SK-N-SH (cell line): ENCODE results near the gene ABAT. TPM values are rescaled to one million over a fixed set of nuclear protein-coding genes. Genes with fewer than 3 reads are reported as not detected.

ENCODE experiments used
- CTCF ChIA-PET: fragments of 300-600, 350-600 bp; formaldehyde crosslinking; extraction: SDS; loops from one replicate; lab custom pipeline; 2021; lab: Yijun Ruan, JAX
- POLR2A ChIA-PET: fragments of 350-600 bp; sonication (Branson Sonifier 250); formaldehyde crosslinking; extraction: SDS; loops from one replicate; lab custom pipeline; 2020; ENCODE audit warnings: antibody characterized with exemption, inconsistent platforms; lab: Yijun Ruan, JAX
- DNase-seq: peaks from one replicate; pipeline ENCODE4 v3.0.0; 2012
- H2AFZ ChIP-seq: fragments of 200-600 bp; sonication (generic); 2 replicates; pipeline ENCODE4 v1.8.1; 2016; ENCODE audit warnings: antibody characterized with exemption, mild to moderate bottlenecking, low read depth
- H3F3A ChIP-seq: fragments of 200-600 bp; sonication (generic); replicated peaks from 2 replicates; pipeline ENCODE3; 2016; ENCODE audit warnings: antibody characterized with exemption, mild to moderate bottlenecking; ENCODE audit not compliant: insufficient read depth
- H3K27ac ChIP-seq, 2 experiments: fragments of 200-500 bp in 1 of 2; fragments of 200-600 bp in 1 of 2; sonication (Bioruptor generic) in 1 of 2; sonication (generic), shearing (Covaris generic) in 1 of 2; 2 replicates each; pipeline versions ENCODE4 v1.5.1 to v1.6.1; 2014 to 2016; ENCODE audit warnings: low read depth in 2 of 2, inconsistent platforms in 1 of 2, low read length in 1 of 2, mild to moderate bottlenecking in 1 of 2, mixed read lengths in 1 of 2
- H3K27me3 ChIP-seq: fragments of 200-600 bp; sonication (generic), shearing (Covaris generic); 2 replicates; pipeline ENCODE4 v1.6.1; 2016; ENCODE audit warnings: mixed run types; ENCODE audit not compliant: insufficient read depth
- H3K36me3 ChIP-seq, 2 experiments: fragments of 200-500 bp in 1 of 2; fragments of 200-600 bp in 1 of 2; sonication (Bioruptor generic) in 1 of 2; sonication (generic) in 1 of 2; replicated peaks in 1 of 2; 2 replicates each; pipeline versions ENCODE3 to v1.5.1; 2014 to 2016; ENCODE audit warnings: low read length in 1 of 2, mild to moderate bottlenecking in 1 of 2; ENCODE audit not compliant: insufficient read depth in 2 of 2, control insufficient read depth in 1 of 2
- H3K4me1 ChIP-seq, 2 experiments: fragments of 200-500 bp in 1 of 2; fragments of 200-600 bp in 1 of 2; sonication (Bioruptor generic) in 1 of 2; sonication (generic), shearing (Covaris generic) in 1 of 2; 2 replicates each; pipeline versions ENCODE4 v1.5.1 to v1.6.1; 2014 to 2016; ENCODE audit warnings: low read depth in 1 of 2, low read length in 1 of 2, mixed run types in 1 of 2; ENCODE audit not compliant: insufficient read depth in 2 of 2, control insufficient read depth in 1 of 2
- H3K4me2 ChIP-seq: fragments of 200-600 bp; sonication (generic), shearing (Covaris generic); 2 replicates; pipeline ENCODE4 v1.6.1; 2017; ENCODE audit warnings: mixed run types
- H3K4me3 ChIP-seq, 2 experiments: fragments of 200-500 bp in 1 of 2; fragments of 200-600 bp in 1 of 2; sonication (Bioruptor generic) in 1 of 2; sonication (generic), shearing (Covaris generic) in 1 of 2; 2 replicates each; pipeline versions ENCODE4 v1.5.1 to v1.8.1; 2014 to 2016; ENCODE audit warnings: low read depth in 2 of 2, inconsistent platforms in 1 of 2, low read length in 1 of 2, mild to moderate bottlenecking in 1 of 2, mixed read lengths in 1 of 2, moderate library complexity in 1 of 2
- H3K79me2 ChIP-seq: fragments of 200-600 bp; sonication (generic); 2 replicates; pipeline ENCODE4 v1.8.1; 2017; ENCODE audit warnings: mild to moderate bottlenecking; ENCODE audit not compliant: insufficient read depth
- H3K9ac ChIP-seq: fragments of 200-600 bp; sonication (generic); 2 replicates; pipeline ENCODE4 v1.6.1; 2017; ENCODE audit warnings: mixed run types
- H3K9me2 ChIP-seq: fragments of 200-600 bp; sonication (generic); 2 replicates; pipeline ENCODE4 v1.6.1; 2017; ENCODE audit warnings: mixed run types
- H3K9me3 ChIP-seq: fragments of 200-600 bp; sonication (generic); 2 replicates; pipeline ENCODE4 v1.6.1; 2017; ENCODE audit warnings: mixed run types, mild to moderate bottlenecking, moderate library complexity
- H4K20me1 ChIP-seq: fragments of 200-600 bp; sonication (generic); 2 replicates; pipeline ENCODE4 v1.6.1; 2017; ENCODE audit warnings: mild to moderate bottlenecking, mixed run types; ENCODE audit not compliant: insufficient read depth
- CHD2 ChIP-seq: fragments of 150-350 bp; IDR thresholded peaks from 2 replicates; pipeline ENCODE4 v1.6.1; 2018; ENCODE audit warnings: low read length; ENCODE audit not compliant: partially characterized antibody
- FOSL2 ChIP-seq: IDR thresholded peaks from 2 replicates; pipeline ENCODE4 v1.4.0; 2012; ENCODE audit warnings: low read depth, mild to moderate bottlenecking, moderate library complexity, borderline replicate concordance
- FOXM1 ChIP-seq: IDR thresholded peaks from 2 replicates; pipeline ENCODE4 v1.4.0; 2012; ENCODE audit warnings: low read depth, mild to moderate bottlenecking
- GABPA ChIP-seq: IDR thresholded peaks from 2 replicates; pipeline ENCODE4 v1.4.0; 2012; ENCODE audit warnings: low read depth, mild to moderate bottlenecking
- MEF2A ChIP-seq: IDR thresholded peaks from 2 replicates; pipeline ENCODE4 v1.4.0; 2012; ENCODE audit warnings: low read depth, borderline replicate concordance
- NRF1 ChIP-seq: IDR thresholded peaks from 2 replicates; pipeline ENCODE4 v1.6.1; 2012; ENCODE audit warnings: low read depth, mild to moderate bottlenecking, low read length
- POLR2AphosphoS5 ChIP-seq: IDR thresholded peaks from 2 replicates; pipeline ENCODE4 v1.6.1; 2012; ENCODE audit warnings: low read depth, low read length
- RAD21 ChIP-seq: IDR thresholded peaks from 2 replicates; pipeline ENCODE4 v1.6.1; 2012; ENCODE audit warnings: mild to moderate bottlenecking, low read length
- RXRA ChIP-seq: IDR thresholded peaks from 2 replicates; pipeline ENCODE4 v1.4.0; 2012; ENCODE audit warnings: low read depth, mild to moderate bottlenecking, borderline replicate concordance
- SMC3 ChIP-seq: IDR thresholded peaks from 2 replicates; pipeline ENCODE4 v1.6.1; 2012; ENCODE audit warnings: low read depth, low read length, improper control_type of control experiment
- WGBS: methylation state at CpG from one replicate; pipeline ENCODE4 v1.1.6; 2017; ENCODE audit warnings: low lambda C conversion rate; 5-methylcytosine and 5-hydroxymethylcytosine counted together
- polyA plus RNA-seq, 3 experiments: library from polyadenylated mRNA; depleted of rRNA; stranded (reverse); fragments of >200 nt; gene quantifications; 2 replicates each; pipeline ENCODE4 v1.2.3, GENCODE V29; 2012
- TF ChIP-seq, protein P1 (sequence below): fragments of 200-600 bp; sonication (generic); IDR thresholded peaks from 2 replicates; pipeline ENCODE4 v1.6.1; 2017; ENCODE audit warnings: antibody characterized with exemption, mild to moderate bottlenecking, moderate library complexity
- TF ChIP-seq, protein P2 (sequence below): IDR thresholded peaks from 2 replicates; pipeline ENCODE4 v1.6.1; 2012; ENCODE audit warnings: mild to moderate bottlenecking, low read depth, low read length, moderate library complexity
- TF ChIP-seq, protein P3 (sequence below): IDR thresholded peaks from 2 replicates; pipeline ENCODE4 v1.4.0; 2012; ENCODE audit warnings: low read depth

ABAT gene
- polyA plus RNA-seq, 1 of the 3 experiments (the other 2 are of a cell fraction), result 4.7 TPM

DNA sequence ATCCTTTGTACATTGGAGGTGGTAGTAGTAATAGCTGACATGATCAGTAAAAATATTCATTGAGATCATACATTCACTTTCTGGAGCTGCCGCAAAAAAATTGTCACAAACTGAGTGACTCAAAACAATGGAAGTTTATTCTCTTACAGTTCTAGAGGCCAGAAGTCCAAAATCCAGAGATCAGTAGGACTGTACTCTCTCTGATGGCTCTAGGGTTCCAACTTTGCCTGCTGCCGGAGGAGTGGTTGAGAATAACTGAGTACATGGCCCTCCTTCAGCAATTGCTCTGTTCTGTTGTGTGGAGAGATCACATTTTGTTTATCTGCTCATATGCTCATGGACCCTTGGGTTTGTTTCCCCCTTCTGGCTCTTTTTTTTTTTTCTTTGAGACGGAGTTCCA is 23.5 kb downstream of the ABAT start:
- no peak for TF ChIP-seq POLR2AphosphoS5
- no peak for TF ChIP-seq MEF2A
- TF ChIP-seq FOXM1, result no peak
- TF ChIP-seq, protein P1, sequence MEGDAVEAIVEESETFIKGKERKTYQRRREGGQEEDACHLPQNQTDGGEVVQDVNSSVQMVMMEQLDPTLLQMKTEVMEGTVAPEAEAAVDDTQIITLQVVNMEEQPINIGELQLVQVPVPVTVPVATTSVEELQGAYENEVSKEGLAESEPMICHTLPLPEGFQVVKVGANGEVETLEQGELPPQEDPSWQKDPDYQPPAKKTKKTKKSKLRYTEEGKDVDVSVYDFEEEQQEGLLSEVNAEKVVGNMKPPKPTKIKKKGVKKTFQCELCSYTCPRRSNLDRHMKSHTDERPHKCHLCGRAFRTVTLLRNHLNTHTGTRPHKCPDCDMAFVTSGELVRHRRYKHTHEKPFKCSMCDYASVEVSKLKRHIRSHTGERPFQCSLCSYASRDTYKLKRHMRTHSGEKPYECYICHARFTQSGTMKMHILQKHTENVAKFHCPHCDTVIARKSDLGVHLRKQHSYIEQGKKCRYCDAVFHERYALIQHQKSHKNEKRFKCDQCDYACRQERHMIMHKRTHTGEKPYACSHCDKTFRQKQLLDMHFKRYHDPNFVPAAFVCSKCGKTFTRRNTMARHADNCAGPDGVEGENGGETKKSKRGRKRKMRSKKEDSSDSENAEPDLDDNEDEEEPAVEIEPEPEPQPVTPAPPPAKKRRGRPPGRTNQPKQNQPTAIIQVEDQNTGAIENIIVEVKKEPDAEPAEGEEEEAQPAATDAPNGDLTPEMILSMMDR, result no peak
- no peak for TF ChIP-seq RXRA
- no peak for TF ChIP-seq SMC3
- TF ChIP-seq, protein P2, sequence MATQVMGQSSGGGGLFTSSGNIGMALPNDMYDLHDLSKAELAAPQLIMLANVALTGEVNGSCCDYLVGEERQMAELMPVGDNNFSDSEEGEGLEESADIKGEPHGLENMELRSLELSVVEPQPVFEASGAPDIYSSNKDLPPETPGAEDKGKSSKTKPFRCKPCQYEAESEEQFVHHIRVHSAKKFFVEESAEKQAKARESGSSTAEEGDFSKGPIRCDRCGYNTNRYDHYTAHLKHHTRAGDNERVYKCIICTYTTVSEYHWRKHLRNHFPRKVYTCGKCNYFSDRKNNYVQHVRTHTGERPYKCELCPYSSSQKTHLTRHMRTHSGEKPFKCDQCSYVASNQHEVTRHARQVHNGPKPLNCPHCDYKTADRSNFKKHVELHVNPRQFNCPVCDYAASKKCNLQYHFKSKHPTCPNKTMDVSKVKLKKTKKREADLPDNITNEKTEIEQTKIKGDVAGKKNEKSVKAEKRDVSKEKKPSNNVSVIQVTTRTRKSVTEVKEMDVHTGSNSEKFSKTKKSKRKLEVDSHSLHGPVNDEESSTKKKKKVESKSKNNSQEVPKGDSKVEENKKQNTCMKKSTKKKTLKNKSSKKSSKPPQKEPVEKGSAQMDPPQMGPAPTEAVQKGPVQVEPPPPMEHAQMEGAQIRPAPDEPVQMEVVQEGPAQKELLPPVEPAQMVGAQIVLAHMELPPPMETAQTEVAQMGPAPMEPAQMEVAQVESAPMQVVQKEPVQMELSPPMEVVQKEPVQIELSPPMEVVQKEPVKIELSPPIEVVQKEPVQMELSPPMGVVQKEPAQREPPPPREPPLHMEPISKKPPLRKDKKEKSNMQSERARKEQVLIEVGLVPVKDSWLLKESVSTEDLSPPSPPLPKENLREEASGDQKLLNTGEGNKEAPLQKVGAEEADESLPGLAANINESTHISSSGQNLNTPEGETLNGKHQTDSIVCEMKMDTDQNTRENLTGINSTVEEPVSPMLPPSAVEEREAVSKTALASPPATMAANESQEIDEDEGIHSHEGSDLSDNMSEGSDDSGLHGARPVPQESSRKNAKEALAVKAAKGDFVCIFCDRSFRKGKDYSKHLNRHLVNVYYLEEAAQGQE, result no peak
- TF ChIP-seq GABPA, result no peak
- TF ChIP-seq, protein P3, sequence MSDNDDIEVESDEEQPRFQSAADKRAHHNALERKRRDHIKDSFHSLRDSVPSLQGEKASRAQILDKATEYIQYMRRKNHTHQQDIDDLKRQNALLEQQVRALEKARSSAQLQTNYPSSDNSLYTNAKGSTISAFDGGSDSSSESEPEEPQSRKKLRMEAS, result no peak
- TF ChIP-seq CHD2, result no peak
- TF ChIP-seq NRF1, result no peak
- TF ChIP-seq RAD21, result no peak
- no peak for TF ChIP-seq FOSL2
- no peaks in the 10 kb centered on the region for H3K79me2 ChIP-seq
- no peaks in the 10 kb centered on the region for H3K9me3 ChIP-seq
- ChIA-PET POLR2A (interaction anchor here (0.5 kb wide), 2 partner anchors 20 to 101 kb away, joined by 3 to 4 read pairs; no protein-coding TSS in a partner anchor), CTCF (no interaction called here)
- H3K27ac ChIP-seq, result no peak overlapping the region
- no peaks in the 10 kb centered on the region for H3K36me3 ChIP-seq
- H3K4me1 ChIP-seq, result no peaks in the 10 kb centered on the region; a peak in 1 of 4 replicates
- H3K9ac ChIP-seq, result no peak overlapping the region
- 41% methylated on average over 3 of the region's 3 CpGs for WGBS
- no peaks in the 10 kb centered on the region for H3K27me3 ChIP-seq
- DNase-seq, result no peak
- H3K4me2 ChIP-seq, result no peak overlapping the region
- no peak overlapping the region for H3K4me3 ChIP-seq
- H3F3A ChIP-seq, result no peaks in the 10 kb centered on the region
- H2AFZ ChIP-seq, result no peak overlapping the region
- no peaks in the 10 kb centered on the region for H3K9me2 ChIP-seq
- H4K20me1 ChIP-seq, result no peaks in the 10 kb centered on the region
